HG03060 (cell line): ENCODE data around the gene C1orf94.
"Not testable (repeated sequence)": the region's sequence is repeated elsewhere in the genome, so short reads cannot be mapped to it uniquely, and the experiment has no call there.

ENCODE experiments used
- ATAC-seq: cut with Tn5 transposase; IDR thresholded peaks from one replicate; pipeline ENCODE4 v1.9.1; 2021; ENCODE audit warnings: low read depth, moderate number of reproducible peaks; ENCODE audit not compliant: unreplicated experiment

C1orf94 gene

GRCh38 chr1:34164771-34165391, 11.8 kb upstream of the C1orf94 start, which contains the start of gene CSMD2:
Gene CSMD2, minus strand, starts transcription at chr1:34165230. Its CDS starts 133 bp downstream, at chr1:34165097.
- no peak for ATAC-seq

DNA sequence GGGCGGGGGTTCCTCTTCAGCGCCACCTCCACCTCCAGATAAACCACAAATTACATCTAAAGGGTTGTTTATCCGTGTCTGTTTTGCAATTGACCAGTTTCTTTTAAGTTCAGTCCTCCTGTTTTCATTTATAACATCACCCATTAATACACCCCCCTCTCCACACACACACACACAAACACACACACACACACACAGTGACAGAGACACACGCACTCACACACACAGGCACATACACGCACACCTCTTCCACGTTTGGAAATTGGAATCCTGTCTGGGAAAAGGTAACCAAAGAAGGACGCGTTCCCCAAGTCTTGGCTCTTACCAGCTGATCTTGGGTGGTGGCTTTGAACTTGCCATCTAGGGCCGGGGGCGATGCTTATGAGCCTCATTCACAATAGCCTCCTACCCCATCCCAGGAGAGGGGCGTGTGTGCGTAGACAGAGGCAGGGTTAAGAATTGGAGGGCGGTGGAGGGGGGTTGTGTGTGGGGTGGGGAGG, 11.2 kb upstream of the C1orf94 start:
- no peak for ATAC-seq

DNA sequence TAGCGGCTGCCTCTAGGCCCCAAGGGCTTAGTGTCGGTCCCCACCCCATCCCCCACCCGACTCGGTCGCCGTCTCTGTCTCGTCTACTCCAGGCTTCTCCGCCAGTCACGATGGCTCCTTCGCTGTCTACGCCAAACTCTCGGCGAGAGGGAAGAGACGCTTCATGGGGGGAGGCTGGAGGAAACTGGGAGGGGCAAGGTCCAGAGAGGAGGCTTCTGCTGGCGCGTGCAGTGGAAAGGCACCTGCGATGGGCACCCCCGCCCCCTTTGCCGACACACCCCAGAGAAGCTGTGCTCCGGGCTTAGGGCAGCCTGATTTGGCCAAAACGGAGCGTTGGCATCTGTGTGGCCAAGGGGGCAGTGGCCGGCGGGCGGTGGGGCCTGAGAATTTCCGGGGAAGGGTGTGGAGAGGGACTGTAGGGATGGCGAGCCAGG, 10.5 kb upstream of the C1orf94 start:
- no peak for ATAC-seq

DNA sequence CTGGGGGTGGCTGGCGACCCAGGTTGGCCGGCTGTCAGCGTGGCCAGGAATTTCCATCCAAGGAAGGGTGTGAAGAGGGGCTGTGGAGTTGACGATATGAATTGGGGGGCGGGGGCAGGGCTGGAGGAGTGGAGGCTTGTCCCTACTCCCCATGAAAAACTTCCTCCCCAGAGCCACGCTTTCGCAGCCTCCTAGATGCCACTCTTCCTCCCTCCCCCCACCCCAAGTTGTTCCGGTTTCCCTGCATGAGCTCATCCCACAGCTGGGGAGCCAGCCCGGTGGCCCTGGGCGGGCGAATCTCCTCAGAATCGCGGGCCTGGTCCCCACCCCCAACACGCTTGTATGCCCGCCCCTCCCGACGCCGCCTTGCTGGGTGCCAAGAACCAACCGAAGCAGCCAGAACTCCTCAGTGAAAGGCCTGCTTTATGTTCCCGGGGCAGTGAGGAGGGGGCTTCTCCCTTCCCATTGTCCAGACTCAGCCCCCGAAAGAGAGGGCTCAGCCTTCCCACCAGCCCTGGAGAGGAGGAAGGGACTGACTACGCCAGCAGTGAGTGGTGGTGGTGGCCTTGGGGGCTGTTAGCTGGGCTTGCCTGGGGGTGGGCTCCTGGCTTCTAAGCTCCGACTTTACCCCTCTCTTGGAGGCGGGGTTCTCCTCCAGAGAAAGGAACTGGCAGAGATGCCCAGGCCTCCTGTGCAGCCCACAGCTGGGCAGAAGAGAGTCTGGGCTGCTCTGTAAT, 9.9 kb upstream of the C1orf94 start:
- ATAC-seq, result no peak

- no peak for ATAC-seq
Observed at GRCh38 chr1:34167389-34167788, 9.3 kb upstream of the C1orf94 start.

DNA sequence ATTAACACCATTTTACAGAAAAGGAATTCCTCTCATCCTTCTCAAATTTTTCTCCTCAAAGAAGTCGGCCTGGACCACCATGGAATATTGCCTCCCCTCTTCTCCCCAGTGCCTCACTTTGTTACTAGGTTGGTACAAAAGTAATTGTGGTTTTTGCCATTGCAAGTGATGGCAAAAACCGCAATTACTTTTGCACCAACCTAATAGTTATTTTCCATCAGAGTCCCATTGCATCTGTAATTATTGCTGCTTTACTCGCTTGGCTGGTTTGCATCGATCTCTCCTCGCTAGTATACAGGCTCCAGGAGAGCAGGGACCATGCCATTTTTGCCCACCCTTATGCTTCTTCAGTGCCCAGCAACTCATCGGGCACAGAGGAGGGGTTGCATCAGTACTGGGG, 963 bp upstream of the C1orf94 start:
- no peak for ATAC-seq

- ATAC-seq, result no peak
Observed at GRCh38 chr1:34178072-34178471, 1.4 kb downstream of the C1orf94 start.

- ATAC-seq, result not testable (repeated sequence)
Observed at GRCh38 chr1:34183381-34183780, 6.7 kb downstream of the C1orf94 start.

- ATAC-seq, result no peak
Observed at GRCh38 chr1:34186741-34187494, 10.2 kb downstream of the C1orf94 start.

GRCh38 chr1:34188418-34188817, 11.7 kb downstream of the C1orf94 start:
- no peak for ATAC-seq

- no peak for ATAC-seq
Observed at GRCh38 chr1:34188985-34189384, 12.3 kb downstream of the C1orf94 start.

DNA sequence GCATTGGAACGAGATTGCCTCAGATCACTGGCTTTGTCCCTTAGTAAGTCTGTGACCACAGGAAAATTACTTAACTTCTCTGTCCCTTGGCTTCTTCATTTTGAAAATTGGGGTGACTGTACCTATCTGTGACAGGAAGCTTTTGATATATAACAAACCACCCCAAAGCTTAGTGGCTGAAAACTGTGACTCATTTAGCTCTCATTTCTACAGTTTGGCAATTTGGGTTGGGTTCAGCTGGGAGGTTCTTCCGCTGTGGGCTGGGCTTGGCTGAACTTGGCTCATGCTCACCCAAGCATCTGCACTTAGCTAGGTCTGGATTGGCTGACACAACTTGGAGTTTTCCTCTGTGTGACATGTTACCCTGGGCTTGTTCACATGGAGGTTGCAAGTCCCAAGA, 14.0 kb downstream of the C1orf94 start:
- no peak for ATAC-seq

DNA sequence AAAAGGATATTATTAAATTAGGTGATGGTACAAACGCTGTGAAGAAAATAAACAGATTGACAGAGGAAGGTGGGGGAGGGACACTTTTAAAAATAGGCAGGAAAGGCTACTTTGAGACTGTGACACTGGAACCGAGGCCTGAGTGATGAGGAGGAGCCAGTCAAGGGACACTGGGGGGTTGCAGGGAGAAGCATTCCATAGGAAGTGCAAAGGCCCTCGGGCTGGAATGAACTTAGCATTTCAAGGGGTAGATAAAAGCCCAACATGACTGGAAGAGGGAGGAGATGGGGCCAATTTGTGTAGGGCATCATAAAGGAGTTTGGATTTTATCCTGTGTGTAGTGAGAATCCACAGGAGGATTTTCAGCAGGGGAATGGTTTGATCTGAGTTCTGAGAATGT, 15.9 kb downstream of the C1orf94 start:
- ATAC-seq, result no peak

- no peak for ATAC-seq
Observed at GRCh38 chr1:34199927-34200326, 23.2 kb downstream of the C1orf94 start.

DNA sequence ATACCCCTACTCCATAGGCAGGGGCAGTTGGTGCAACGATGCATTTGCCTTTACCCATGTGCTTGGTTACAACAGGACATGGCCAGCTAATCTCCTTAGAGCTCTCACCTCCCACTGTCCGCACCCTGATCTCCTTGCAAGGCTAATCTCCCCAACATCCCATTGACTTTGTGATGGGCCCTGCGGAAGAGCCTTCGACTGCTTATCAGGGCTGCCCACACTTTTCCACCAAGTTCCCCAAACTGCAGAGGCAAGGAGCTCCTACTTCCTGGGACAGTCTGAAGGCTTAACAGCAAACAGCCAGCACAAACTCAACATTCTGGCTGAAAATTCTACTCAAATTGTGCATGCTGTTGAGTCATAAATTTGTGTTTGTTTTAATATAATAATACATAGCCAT, 36.0 kb downstream of the C1orf94 start:
- no peak for ATAC-seq

- no peak for ATAC-seq
Observed at GRCh38 chr1:34213956-34214355, 37.2 kb downstream of the C1orf94 start.

- ATAC-seq, result no peak
Observed at GRCh38 chr1:34231441-34231840, 54.7 kb downstream of the C1orf94 start.

- no peak for ATAC-seq
Observed at GRCh38 chr1:34235594-34235993, 58.9 kb downstream of the C1orf94 start.

GRCh38 chr1:34236089-34236488, 59.4 kb downstream of the C1orf94 start:
- ATAC-seq, result no peak

GRCh38 chr1:34237151-34237815, 60.6 kb downstream of the C1orf94 start:
- no peak for ATAC-seq

GRCh38 chr1:34245967-34246366, 69.3 kb downstream of the C1orf94 start:
- ATAC-seq, result no peak
